ENCODE data around the gene NCOA1. TPM values are rescaled to one million over a fixed set of nuclear protein-coding genes. Genes with fewer than 3 reads are reported as not detected.

NCOA1 gene
- total and polyA plus RNA-seq, 10 of the 15 experiments (the other 5 are each of a cell fraction or from before 2014, with no cell fraction given) = 1.8 to 35.6 (median 6.1) TPM

DNA sequence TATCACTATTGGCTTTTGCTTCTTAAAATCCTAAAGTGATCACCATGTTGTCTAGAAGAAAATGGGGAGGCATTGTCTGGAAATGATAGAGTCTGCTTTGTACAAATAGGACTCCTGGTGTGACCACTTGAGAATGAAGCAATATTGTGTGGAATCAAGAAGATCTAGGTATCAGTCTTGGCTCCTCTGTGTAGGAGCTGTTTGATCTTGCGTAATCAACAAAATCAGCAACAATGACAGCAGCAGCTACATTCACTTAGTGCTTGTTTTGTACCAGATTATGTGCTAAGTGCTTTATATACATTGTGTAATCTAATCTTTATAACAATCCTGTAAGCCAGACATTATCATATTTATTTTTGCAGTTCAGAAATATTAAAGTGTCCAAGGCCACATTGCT is 17.8 kb downstream of the NCOA1 start:
- CTCF ChIA-PET = interaction anchor here (0.9 to 1.5 kb wide), 2 partner anchors 14 to 104 kb away, joined by 3 read pairs; no protein-coding TSS in a partner anchor
- H3K36me3 ChIP-seq (ENCODE audit: control insufficient read depth in 2 of 2, insufficient read depth in 2 of 2, low read length in 1 of 2) = no peaks in the 10 kb centered on the region; a peak in 1 of 4 replicates
- H3K27ac ChIP-seq (ENCODE audit: control insufficient read depth, insufficient read depth) = peak overlapping the region; percentile 84
- ATAC-seq (peak; percentile 17), DNase-seq (ENCODE audit: low read depth, low spot score) (no peak), FAIRE-seq (peak; percentile 52)
- POLR2A ChIA-PET = interaction anchor here (1.2 kb wide), 1 partner anchor 11 kb away, joined by 5 read pairs; no protein-coding TSS in a partner anchor
- H3K79me2 ChIP-seq (ENCODE audit: control insufficient read depth, insufficient read depth, low read length) = peaks cover 72% of the 10 kb centered on the region
- peak overlapping the region; percentile 72 for H3K4me2 ChIP-seq (ENCODE audit: control insufficient read depth, insufficient read depth)
- intact Hi-C loops (cut with micrococcal nuclease; ENCODE audit: unreplicated experiment) (loop anchor here (1.0 to 2.0 kb wide), 2 partner anchors 16 to 67 kb away; no protein-coding TSS in a partner anchor), in situ Hi-C loops (cut with MboI) (no loop called here)
- SMC1A ChIA-PET (ENCODE audit: uncharacterized antibody, unreplicated experiment) = interaction anchor here (0.9 to 4.8 kb wide), 5 partner anchors 12 to 1720 kb away, joined by 3 to 50 read pairs (median 6); partner anchors contain the start of gene NCOA1
- H3K9me3 ChIP-seq (replicated peaks; ENCODE audit: control insufficient read depth, insufficient read depth, low read length) = no peaks in the 10 kb centered on the region
- RAD21 ChIA-PET (ENCODE audit: unreplicated experiment) = interaction anchor here (0.6 to 1.1 kb wide), 2 partner anchors 69 to 192 kb away, joined by 3 to 4 read pairs; no protein-coding TSS in a partner anchor
- H3K4me1 ChIP-seq (ENCODE audit: control insufficient read depth, insufficient read depth, low read length) = peaks cover 37% of the 10 kb centered on the region
- no TSS peak for BruUV-seq (replicated peaks)
- no peaks in the 10 kb centered on the region for H3K27me3 ChIP-seq (replicated peaks in 1 of 2; ENCODE audit: control insufficient read depth in 2 of 2, insufficient read depth in 2 of 2, low read length in 1 of 2)
- no peaks in the 10 kb centered on the region for H4K20me1 ChIP-seq (ENCODE audit: control insufficient read depth, insufficient read depth)
- no peak overlapping the region; the same call in 1 of the 2 replicates for H3K9ac ChIP-seq (ENCODE audit: control insufficient read depth, insufficient read depth, low read length)
- TF ChIP-seq BACH1 (IDR thresholded peaks at IDR 0.05; ENCODE audit: borderline replicate concordance) (no peak), SMC3 (IDR thresholded peaks at IDR 0.05; ENCODE audit: borderline replicate concordance, low read length) (no peak), CEBPB (IDR thresholded peaks at IDR 0.05; ENCODE audit: borderline replicate concordance in 1 of 2, low read depth in 2 of 2, low read length in 2 of 2) (peak in 1 of 2 experiments; percentile 70; a peak in 1 of 4 replicates), MEF2B (IDR thresholded peaks at IDR 0.05; ENCODE audit: partially characterized antibody, poor library complexity, severe bottlenecking) (no peak), BCL11A (IDR thresholded peaks at IDR 0.05; ENCODE audit: low read depth, low read length) (no peak), TCF3 (IDR thresholded peaks at IDR 0.05; ENCODE audit: borderline replicate concordance, insufficient read depth, low read depth, low read length) (no peak)
- TF ChIP-seq, protein P1, sequence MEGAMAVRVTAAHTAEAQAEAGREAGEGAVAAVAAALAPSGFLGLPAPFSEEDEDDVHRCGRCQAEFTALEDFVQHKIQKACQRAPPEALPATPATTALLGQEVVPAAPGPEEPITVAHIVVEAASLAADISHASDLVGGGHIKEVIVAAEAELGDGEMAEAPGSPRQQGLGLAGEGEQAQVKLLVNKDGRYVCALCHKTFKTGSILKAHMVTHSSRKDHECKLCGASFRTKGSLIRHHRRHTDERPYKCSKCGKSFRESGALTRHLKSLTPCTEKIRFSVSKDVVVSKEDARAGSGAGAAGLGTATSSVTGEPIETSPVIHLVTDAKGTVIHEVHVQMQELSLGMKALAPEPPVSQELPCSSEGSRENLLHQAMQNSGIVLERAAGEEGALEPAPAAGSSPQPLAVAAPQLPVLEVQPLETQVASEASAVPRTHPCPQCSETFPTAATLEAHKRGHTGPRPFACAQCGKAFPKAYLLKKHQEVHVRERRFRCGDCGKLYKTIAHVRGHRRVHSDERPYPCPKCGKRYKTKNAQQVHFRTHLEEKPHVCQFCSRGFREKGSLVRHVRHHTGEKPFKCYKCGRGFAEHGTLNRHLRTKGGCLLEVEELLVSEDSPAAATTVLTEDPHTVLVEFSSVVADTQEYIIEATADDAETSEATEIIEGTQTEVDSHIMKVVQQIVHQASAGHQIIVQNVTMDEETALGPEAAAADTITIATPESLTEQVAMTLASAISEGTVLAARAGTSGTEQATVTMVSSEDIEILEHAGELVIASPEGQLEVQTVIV (IDR thresholded peaks at IDR 0.05; ENCODE audit: borderline replicate concordance, partially characterized antibody) = no peak
- TF ChIP-seq, protein P2, sequence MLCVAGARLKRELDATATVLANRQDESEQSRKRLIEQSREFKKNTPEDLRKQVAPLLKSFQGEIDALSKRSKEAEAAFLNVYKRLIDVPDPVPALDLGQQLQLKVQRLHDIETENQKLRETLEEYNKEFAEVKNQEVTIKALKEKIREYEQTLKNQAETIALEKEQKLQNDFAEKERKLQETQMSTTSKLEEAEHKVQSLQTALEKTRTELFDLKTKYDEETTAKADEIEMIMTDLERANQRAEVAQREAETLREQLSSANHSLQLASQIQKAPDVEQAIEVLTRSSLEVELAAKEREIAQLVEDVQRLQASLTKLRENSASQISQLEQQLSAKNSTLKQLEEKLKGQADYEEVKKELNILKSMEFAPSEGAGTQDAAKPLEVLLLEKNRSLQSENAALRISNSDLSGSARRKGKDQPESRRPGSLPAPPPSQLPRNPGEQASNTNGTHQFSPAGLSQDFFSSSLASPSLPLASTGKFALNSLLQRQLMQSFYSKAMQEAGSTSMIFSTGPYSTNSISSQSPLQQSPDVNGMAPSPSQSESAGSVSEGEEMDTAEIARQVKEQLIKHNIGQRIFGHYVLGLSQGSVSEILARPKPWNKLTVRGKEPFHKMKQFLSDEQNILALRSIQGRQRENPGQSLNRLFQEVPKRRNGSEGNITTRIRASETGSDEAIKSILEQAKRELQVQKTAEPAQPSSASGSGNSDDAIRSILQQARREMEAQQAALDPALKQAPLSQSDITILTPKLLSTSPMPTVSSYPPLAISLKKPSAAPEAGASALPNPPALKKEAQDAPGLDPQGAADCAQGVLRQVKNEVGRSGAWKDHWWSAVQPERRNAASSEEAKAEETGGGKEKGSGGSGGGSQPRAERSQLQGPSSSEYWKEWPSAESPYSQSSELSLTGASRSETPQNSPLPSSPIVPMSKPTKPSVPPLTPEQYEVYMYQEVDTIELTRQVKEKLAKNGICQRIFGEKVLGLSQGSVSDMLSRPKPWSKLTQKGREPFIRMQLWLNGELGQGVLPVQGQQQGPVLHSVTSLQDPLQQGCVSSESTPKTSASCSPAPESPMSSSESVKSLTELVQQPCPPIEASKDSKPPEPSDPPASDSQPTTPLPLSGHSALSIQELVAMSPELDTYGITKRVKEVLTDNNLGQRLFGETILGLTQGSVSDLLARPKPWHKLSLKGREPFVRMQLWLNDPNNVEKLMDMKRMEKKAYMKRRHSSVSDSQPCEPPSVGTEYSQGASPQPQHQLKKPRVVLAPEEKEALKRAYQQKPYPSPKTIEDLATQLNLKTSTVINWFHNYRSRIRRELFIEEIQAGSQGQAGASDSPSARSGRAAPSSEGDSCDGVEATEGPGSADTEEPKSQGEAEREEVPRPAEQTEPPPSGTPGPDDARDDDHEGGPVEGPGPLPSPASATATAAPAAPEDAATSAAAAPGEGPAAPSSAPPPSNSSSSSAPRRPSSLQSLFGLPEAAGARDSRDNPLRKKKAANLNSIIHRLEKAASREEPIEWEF (IDR thresholded peaks at IDR 0.05; ENCODE audit: insufficient replicate concordance, low read depth, low read length) = no peak
- H3K4me3 ChIP-seq = peak overlapping the region; percentile 58; the same call in 1 of the 2 replicates
- H2AFZ ChIP-seq (ENCODE audit: control insufficient read depth, low read depth, low read length) = no peak overlapping the region
- 100% methylated on average over 1 of the region's 1 CpG for WGBS (ENCODE audit: insufficient coverage, insufficient replicate concordance, low lambda C conversion rate, missing lambda C conversion rate)

Data from GM12878 (cell line).